H1 (cell line): ENCODE data around the gene ZFPL1. TPM values are rescaled to one million over a fixed set of nuclear protein-coding genes. Genes with fewer than 3 reads are reported as not detected.

ENCODE experiments used
- polyA plus RNA-seq, 7 experiments: library from polyadenylated mRNA; depleted of rRNA in 3 of 7; stranded (reverse) in 5 of 7; unstranded in 2 of 7; fragments of >200 nt in 5 of 7; fragments of 200-250 nt in 2 of 7; gene quantifications; 1 replicate in 5 of 7; 2 replicates in 1 of 7; 4 replicates in 1 of 7; pipeline versions ENCODE4 v1.2.1 to v1.2.3, GENCODE V29; 2011 to 2013; ENCODE audit warnings: missing spikeins in 2 of 7, mixed read lengths in 2 of 7
- total RNA-seq: library from RNA; stranded (reverse); fragmentation: NEBNext Ultra II Directional; extraction: Animal tissue kit (Norgen Biotek cat#: 25700); gene quantifications from 2 replicates; pipeline ENCODE4 v1.2.1, GENCODE V29; 2021
- TF ChIP-seq, protein P1 (sequence below): IDR thresholded peaks from 2 replicates; pipeline ENCODE4 v1.6.1; 2012; ENCODE audit warnings: low read length, inconsistent platforms

The ZFPL1 gene
- total and polyA plus RNA-seq, 2 of the 8 experiments (the other 6 are each of a cell fraction or from before 2014, with no cell fraction given), result 21.5 to 76.8 TPM

DNA sequence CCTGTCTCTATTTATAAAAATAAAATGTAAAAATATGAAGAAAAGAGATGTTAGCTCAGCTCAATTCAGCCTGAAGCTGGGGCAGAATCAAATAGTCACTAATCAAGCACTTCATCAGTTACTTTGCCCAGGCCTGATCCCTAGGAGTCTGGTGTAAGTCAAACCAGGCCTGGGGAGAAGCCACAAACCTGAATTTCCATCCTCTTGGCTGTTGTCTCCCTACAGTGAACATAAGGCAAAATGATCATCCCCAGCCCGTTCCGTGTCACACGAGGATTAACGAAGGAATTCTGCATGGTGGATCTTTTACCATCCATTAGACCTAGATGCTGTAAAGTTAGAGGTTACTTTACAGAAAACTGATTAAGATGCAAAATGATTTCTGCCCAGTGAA, 19.2 kb upstream of the ZFPL1 start (continued):
- TF ChIP-seq, protein P1, sequence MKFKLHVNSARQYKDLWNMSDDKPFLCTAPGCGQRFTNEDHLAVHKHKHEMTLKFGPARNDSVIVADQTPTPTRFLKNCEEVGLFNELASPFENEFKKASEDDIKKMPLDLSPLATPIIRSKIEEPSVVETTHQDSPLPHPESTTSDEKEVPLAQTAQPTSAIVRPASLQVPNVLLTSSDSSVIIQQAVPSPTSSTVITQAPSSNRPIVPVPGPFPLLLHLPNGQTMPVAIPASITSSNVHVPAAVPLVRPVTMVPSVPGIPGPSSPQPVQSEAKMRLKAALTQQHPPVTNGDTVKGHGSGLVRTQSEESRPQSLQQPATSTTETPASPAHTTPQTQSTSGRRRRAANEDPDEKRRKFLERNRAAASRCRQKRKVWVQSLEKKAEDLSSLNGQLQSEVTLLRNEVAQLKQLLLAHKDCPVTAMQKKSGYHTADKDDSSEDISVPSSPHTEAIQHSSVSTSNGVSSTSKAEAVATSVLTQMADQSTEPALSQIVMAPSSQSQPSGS, result no peak
